Spinal cord (tissue), 10 donors: Measurements from ENCODE around the gene FSHR. TPM values are rescaled to one million over a fixed set of nuclear protein-coding genes. Genes with fewer than 3 reads are reported as not detected.

Experiments
- DNase-seq, 6 donors: peaks; one replicate each; pipeline versions ENCODE4 v3.0.0 to v3.0.0-alpha.2; 2013 to 2015; ENCODE audit warnings: low spot score in 6 of 6, low read depth in 4 of 6
- H3K27ac ChIP-seq: one replicate; pipeline ENCODE4 v1.5.1; 2013; ENCODE audit warnings: low read depth, low read length, control low read depth
- H3K27me3 ChIP-seq: one replicate; pipeline ENCODE4 v1.6.1; 2013; ENCODE audit warnings: low read length; ENCODE audit not compliant: control insufficient read depth, insufficient read depth
- H3K36me3 ChIP-seq: one replicate; pipeline ENCODE4 v1.6.1; 2013; ENCODE audit warnings: low read length; ENCODE audit not compliant: control insufficient read depth, insufficient read depth
- H3K4me1 ChIP-seq: one replicate; pipeline ENCODE4 v1.6.1; 2013; ENCODE audit warnings: low read length; ENCODE audit not compliant: control insufficient read depth, insufficient read depth
- H3K4me3 ChIP-seq: one replicate; pipeline ENCODE4 v1.5.1; 2013; ENCODE audit warnings: low read depth, low read length, control low read depth
- H3K9me3 ChIP-seq: one replicate; pipeline ENCODE4 v1.6.1; 2013; ENCODE audit warnings: low read length; ENCODE audit not compliant: control insufficient read depth, insufficient read depth
- WGBS: methylation state at CpG from one replicate; pipeline ENCODE4 v1.1.5; 2013; ENCODE audit warnings: missing lambda C conversion rate; ENCODE audit not compliant: insufficient coverage; 5-methylcytosine and 5-hydroxymethylcytosine counted together
- polyA plus RNA-seq, 2 donors: library from polyadenylated mRNA; unstranded; fragments of 120-200 nt; gene quantifications; one replicate each; pipeline ENCODE4 v1.2.1, GENCODE V29; 2013; ENCODE audit not compliant: insufficient read length in 2 of 2
- total RNA-seq, 2 donors: library from RNA; depleted of rRNA in 1 of 2; stranded (reverse); fragments of 120-200 nt in 1 of 2; fragments of >200 nt in 1 of 2; gene quantifications; one replicate each; pipeline versions ENCODE4 v1.2.3 to v1.2.4, GENCODE V29; 2013 to 2014
- donor health status: healthy.

The FSHR gene
- total and polyA plus RNA-seq, 4 donors: 0.17 TPM; not detected in 3

GRCh38 chr2:48954935-48955334 lies 199.4 kb downstream of the FSHR start:
- no peaks in the 10 kb centered on the region for H3K4me1 ChIP-seq
- no peak for DNase-seq
- H3K27ac ChIP-seq: no peak overlapping the region
- no peaks in the 10 kb centered on the region for H3K9me3 ChIP-seq
- no peaks in the 10 kb centered on the region for H3K27me3 ChIP-seq
- H3K4me3 ChIP-seq: no peak overlapping the region
- H3K36me3 ChIP-seq: no peaks in the 10 kb centered on the region

GRCh38 chr2:48954311-48954710 lies 200.0 kb downstream of the FSHR start:
- Histone ChIP-seq H3K27me3 (no peaks in the 10 kb centered on the region), H3K27ac (no peak overlapping the region), H3K36me3 (no peaks in the 10 kb centered on the region), H3K9me3 (no peaks in the 10 kb centered on the region), H3K4me1 (no peaks in the 10 kb centered on the region), H3K4me3 (no peak overlapping the region)
- DNase-seq: no peak
- WGBS: 100% methylated on average over 1 of the region's 3 CpGs

GRCh38 chr2:48952614-48953013 lies 201.7 kb downstream of the FSHR start:
- Histone ChIP-seq H3K36me3 (no peaks in the 10 kb centered on the region), H3K4me1 (no peaks in the 10 kb centered on the region), H3K4me3 (no peak overlapping the region), H3K27me3 (no peaks in the 10 kb centered on the region), H3K27ac (no peak overlapping the region), H3K9me3 (no peaks in the 10 kb centered on the region)
- no CpG with 5 or more reads among the region's 3 CpGs for WGBS
- DNase-seq: no peak

GRCh38 chr2:48952143-48952542 lies 202.2 kb downstream of the FSHR start:
- peak in 1 of 6 donors; percentile 49 for DNase-seq
- 94% methylated on average over 3 of the region's 5 CpGs for WGBS
- Histone ChIP-seq H3K4me1 (no peaks in the 10 kb centered on the region), H3K27ac (no peak overlapping the region), H3K27me3 (no peaks in the 10 kb centered on the region), H3K9me3 (no peaks in the 10 kb centered on the region), H3K4me3 (no peak overlapping the region), H3K36me3 (no peaks in the 10 kb centered on the region)

- Histone ChIP-seq H3K27me3 (no peaks in the 10 kb centered on the region), H3K4me3 (no peak overlapping the region), H3K36me3 (no peaks in the 10 kb centered on the region), H3K27ac (no peak overlapping the region), H3K9me3 (no peaks in the 10 kb centered on the region), H3K4me1 (no peaks in the 10 kb centered on the region)
- 45% methylated on average over 3 of the region's 6 CpGs for WGBS
- DNase-seq: peak in 1 of 6 donors; percentile 16
Observed at GRCh38 chr2:48948400-48949125, 205.8 kb downstream of the FSHR start.

GRCh38 chr2:48946449-48947048 lies 207.8 kb downstream of the FSHR start:
- H3K4me1 ChIP-seq: no peaks in the 10 kb centered on the region
- no peak overlapping the region for H3K27ac ChIP-seq
- H3K27me3 ChIP-seq: no peaks in the 10 kb centered on the region
- H3K4me3 ChIP-seq: no peak overlapping the region
- 100% methylated on average over 1 of the region's 2 CpGs for WGBS
- peak; percentile 46 to 93 (median 58) for DNase-seq
- H3K36me3 ChIP-seq: no peaks in the 10 kb centered on the region
- H3K9me3 ChIP-seq: no peaks in the 10 kb centered on the region

- Histone ChIP-seq H3K4me1 (no peaks in the 10 kb centered on the region), H3K36me3 (no peaks in the 10 kb centered on the region), H3K4me3 (no peak overlapping the region), H3K9me3 (no peaks in the 10 kb centered on the region), H3K27ac (no peak overlapping the region), H3K27me3 (no peaks in the 10 kb centered on the region)
- DNase-seq: no peak
- WGBS: 82% methylated on average over 1 of the region's 1 CpG
Observed at GRCh38 chr2:48944956-48945355, 209.4 kb downstream of the FSHR start.

- Histone ChIP-seq H3K4me1 (no peaks in the 10 kb centered on the region), H3K27me3 (no peaks in the 10 kb centered on the region), H3K9me3 (no peaks in the 10 kb centered on the region), H3K4me3 (no peak overlapping the region), H3K36me3 (no peaks in the 10 kb centered on the region), H3K27ac (no peak overlapping the region)
- WGBS: 27% methylated on average over 2 of the region's 3 CpGs
- DNase-seq: peak in 1 of 6 donors; percentile 33
Observed at GRCh38 chr2:48943436-48943835, 210.9 kb downstream of the FSHR start.

GRCh38 chr2:48941908-48942307 lies 212.4 kb downstream of the FSHR start:
- WGBS: 60% methylated on average over 1 of the region's 1 CpG
- Histone ChIP-seq H3K27me3 (no peaks in the 10 kb centered on the region), H3K9me3 (no peaks in the 10 kb centered on the region), H3K4me3 (no peak overlapping the region), H3K4me1 (no peaks in the 10 kb centered on the region), H3K27ac (no peak overlapping the region), H3K36me3 (no peaks in the 10 kb centered on the region)
- no peak for DNase-seq

- 89% methylated on average over 3 of the region's 3 CpGs for WGBS
- Histone ChIP-seq H3K36me3 (no peaks in the 10 kb centered on the region), H3K27ac (no peak overlapping the region), H3K27me3 (no peaks in the 10 kb centered on the region), H3K4me3 (no peak overlapping the region), H3K9me3 (no peaks in the 10 kb centered on the region), H3K4me1 (no peaks in the 10 kb centered on the region)
- no peak for DNase-seq
Observed at GRCh38 chr2:48941456-48941855, 212.9 kb downstream of the FSHR start.
